DND-41 (cell line): Measurements from ENCODE around the gene UNC13D.

Source experiments
- ATAC-seq: fragments of 200-7000 bp; cut with Tn5 transposase; 3 replicates; pipeline ENCODE4 v1.9.1; 2021; ENCODE audit warnings: low read depth; ENCODE audit not compliant: insufficient read depth
- DNase-seq: peaks from one replicate; pipeline ENCODE4 v3.0.0-alpha.2; 2020
- H2AFZ ChIP-seq: 2 replicates; pipeline ENCODE4 v1.6.0; 2012; ENCODE audit warnings: low read depth, low read length
- H3K27ac ChIP-seq: 2 replicates; pipeline ENCODE4 v1.5.1; 2012; ENCODE audit warnings: low read length, inconsistent platforms
- H3K27me3 ChIP-seq: fragments of 200-600 bp; sonication (generic); 2 replicates; pipeline ENCODE4 v1.6.0; 2012; ENCODE audit warnings: low read length, mild to moderate bottlenecking, inconsistent platforms; ENCODE audit not compliant: insufficient read depth, poor library complexity
- H3K36me3 ChIP-seq: 2 replicates; pipeline ENCODE4 v1.5.1; 2012; ENCODE audit warnings: low read length, inconsistent platforms; ENCODE audit not compliant: insufficient read depth
- H3K4me1 ChIP-seq: 2 replicates; pipeline ENCODE4 v1.5.1; 2012; ENCODE audit warnings: mild to moderate bottlenecking, low read length; ENCODE audit not compliant: insufficient read depth
- H3K4me2 ChIP-seq: 2 replicates; pipeline ENCODE4 v1.6.0; 2012; ENCODE audit warnings: mild to moderate bottlenecking, moderate library complexity, low read length, inconsistent platforms; ENCODE audit not compliant: insufficient read depth
- H3K4me3 ChIP-seq, 2 experiments: fragments of 200-600 bp in 1 of 2; shearing (Covaris generic) in 1 of 2; 2 replicates each; pipeline ENCODE4 v1.5.1; 2012 to 2016; ENCODE audit warnings: inconsistent platforms in 2 of 2, low read length in 2 of 2, mild to moderate bottlenecking in 2 of 2, low read depth in 1 of 2, moderate library complexity in 1 of 2
- H3K79me2 ChIP-seq: 2 replicates; pipeline ENCODE4 v1.6.0; 2012; ENCODE audit warnings: low read length, inconsistent platforms; ENCODE audit not compliant: insufficient read depth
- H3K9ac ChIP-seq: 2 replicates; pipeline ENCODE4 v1.6.0; 2012; ENCODE audit warnings: low read depth, mild to moderate bottlenecking, inconsistent platforms, low read length, moderate library complexity
- H3K9me3 ChIP-seq: 2 replicates; pipeline ENCODE4 v1.5.1; 2012; ENCODE audit warnings: low read length, moderate library complexity, mild to moderate bottlenecking, inconsistent platforms; ENCODE audit not compliant: insufficient read depth, severe bottlenecking
- H4K20me1 ChIP-seq: 2 replicates; pipeline ENCODE4 v1.6.0; 2012; ENCODE audit warnings: low read length; ENCODE audit not compliant: insufficient read depth
- CTCF ChIP-seq: IDR thresholded peaks from 2 replicates; pipeline ENCODE4 v1.5.1; 2012; ENCODE audit warnings: borderline replicate concordance, low read length, moderate library complexity, mild to moderate bottlenecking; ENCODE audit not compliant: poor library complexity, severe bottlenecking; ENCODE audit errors: extremely low read depth
- EZH2 ChIP-seq: IDR thresholded peaks from 3 replicates; pipeline ENCODE4 v1.6.1; 2012; ENCODE audit warnings: borderline replicate concordance, low read depth, mild to moderate bottlenecking, moderate library complexity, low read length, inconsistent platforms; ENCODE audit not compliant: severe bottlenecking

Gene UNC13D

GRCh38 chr17:75844530-75845057 is 390 bp upstream of the UNC13D start:
- Histone ChIP-seq H3K4me2 (peak overlapping the region; percentile 96), H3K27me3 (no peaks in the 10 kb centered on the region), H3K79me2 (peaks cover 18% of the 10 kb centered on the region), H3K36me3 (peaks cover 50% of the 10 kb centered on the region), H3K9ac (peak overlapping the region; percentile 93), H3K4me3 (0 out of 4 replicates have a peak overlapping the region, but pooled peaks of 1 of the 2 experiments have one; percentile 98), H4K20me1 (no peaks in the 10 kb centered on the region), H3K9me3 (no peaks in the 10 kb centered on the region), H3K4me1 (peaks cover 29% of the 10 kb centered on the region), H2AFZ (peak overlapping the region; percentile 95; the same call in 1 of the 2 replicates), H3K27ac (peak overlapping the region; percentile 97)
- ATAC-seq (no peak), DNase-seq (no peak)
- TF ChIP-seq EZH2 (no peak), CTCF (no peak)

DNA sequence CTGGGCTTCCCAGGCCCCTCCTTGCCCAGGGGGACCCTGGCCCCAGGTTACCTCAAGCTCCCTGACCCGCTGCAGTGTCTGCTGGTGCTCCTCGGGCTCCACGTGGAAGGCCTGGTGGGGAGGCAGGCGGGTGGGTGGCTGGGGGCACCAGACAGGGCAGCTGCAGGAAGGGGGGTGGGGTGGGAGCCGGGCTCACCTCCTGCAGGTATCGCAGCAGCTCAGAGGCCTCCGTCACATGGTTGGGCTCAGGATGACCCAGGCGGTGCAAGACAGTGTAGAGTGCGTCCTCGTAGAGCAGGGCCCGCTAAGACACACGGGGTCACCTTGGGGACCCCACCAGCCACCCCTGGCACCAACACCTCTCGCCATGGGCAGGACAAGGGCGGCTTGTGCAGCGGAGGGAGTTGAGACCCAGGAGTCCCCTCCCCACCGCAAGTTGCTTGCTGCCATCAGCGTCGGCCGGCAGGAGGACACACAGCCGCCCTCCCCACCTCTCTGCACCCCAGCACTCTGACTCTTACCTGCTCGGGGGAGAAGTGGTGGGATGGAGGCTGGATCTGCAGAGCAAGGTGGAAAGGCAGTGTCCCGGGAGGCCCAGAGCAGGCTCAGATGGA is 1.1 kb downstream of the UNC13D start:
- H3K79me2 ChIP-seq, result peaks cover 18% of the 10 kb centered on the region
- peak overlapping the region; percentile 66 to 98 for H3K4me3 ChIP-seq
- peaks cover 29% of the 10 kb centered on the region for H3K4me1 ChIP-seq
- peak overlapping the region; percentile 96 for H3K4me2 ChIP-seq
- TF ChIP-seq CTCF (peak; percentile 42), EZH2 (no peak)
- peak; percentile 44 for ATAC-seq
- peak overlapping the region; percentile 97 for H3K27ac ChIP-seq
- no peaks in the 10 kb centered on the region for H4K20me1 ChIP-seq
- no peaks in the 10 kb centered on the region for H3K27me3 ChIP-seq
- no peaks in the 10 kb centered on the region for H3K9me3 ChIP-seq
- peaks cover 41% of the 10 kb centered on the region for H3K36me3 ChIP-seq
- peak overlapping the region; percentile 95 for H2AFZ ChIP-seq
- no peak for DNase-seq
- H3K9ac ChIP-seq, result peak overlapping the region; percentile 93

GRCh38 chr17:75842411-75842810 is 1.8 kb downstream of the UNC13D start:
- peaks cover 18% of the 10 kb centered on the region for H3K79me2 ChIP-seq

More at GRCh38 chr17:75842411-75842810, 1.8 kb downstream of the UNC13D start:
- Histone ChIP-seq H3K9me3 (no peaks in the 10 kb centered on the region), H2AFZ (no peak overlapping the region), H3K4me2 (peak overlapping the region; percentile 96), H3K27ac (peak overlapping the region; percentile 97), H3K4me3 (peak overlapping the region in 1 of 2 experiments; percentile 98; a peak in 2 of 4 replicates), H3K4me1 (peaks cover 29% of the 10 kb centered on the region), H3K36me3 (peaks cover 34% of the 10 kb centered on the region), H3K27me3 (no peaks in the 10 kb centered on the region), H3K9ac (peak overlapping the region; percentile 93), H4K20me1 (no peaks in the 10 kb centered on the region)
- TF ChIP-seq CTCF, result no peak
- no peak for TF ChIP-seq EZH2
- ATAC-seq (no peak), DNase-seq (no peak)
